CD4-positive, CD25-positive, alpha-beta regulatory T cell (primary cell): ENCODE measurements around the gene ARAP1. TPM values are rescaled to one million over a fixed set of nuclear protein-coding genes. Genes with fewer than 3 reads are reported as not detected.
A peak's percentile ranks its signal among the peaks of the same experiment; 100 is the strongest.

ENCODE experiments used
- ATAC-seq, 2 donors: fragments of 150-1000 bp; cut with Tn5 transposase; one replicate each; pipeline ENCODE4 v1.10.0; 2021; ENCODE audit warnings: low read depth in 2 of 2, moderate number of reproducible peaks in 2 of 2, moderate library complexity in 1 of 2
- DNase-seq, 3 donors: peaks; one replicate each; pipeline versions ENCODE4 v3.0.0 to v3.0.0-alpha.2; 2012 to 2022; ENCODE audit warnings: mixed read lengths in 1 of 3
- H3K27ac ChIP-seq: one replicate; pipeline ENCODE4 v1.7.0; 2013; ENCODE audit warnings: mild to moderate bottlenecking, low read length; ENCODE audit not compliant: insufficient read depth, poor library complexity, severe bottlenecking
- H3K27me3 ChIP-seq: one replicate; pipeline ENCODE4 v1.7.0; 2013; ENCODE audit warnings: low read length; ENCODE audit not compliant: control insufficient read depth, insufficient read depth
- H3K36me3 ChIP-seq: one replicate; pipeline ENCODE4 v1.7.0; 2013; ENCODE audit warnings: mild to moderate bottlenecking, low read length, moderate library complexity; ENCODE audit not compliant: control insufficient read depth, insufficient read depth
- H3K4me1 ChIP-seq: 2 replicates; pipeline ENCODE4 v1.7.0; 2013; ENCODE audit warnings: mild to moderate bottlenecking, low read length; ENCODE audit not compliant: insufficient read depth, control insufficient read depth, poor library complexity, severe bottlenecking
- H3K4me3 ChIP-seq: one replicate; pipeline ENCODE4 v1.7.0; 2013; ENCODE audit warnings: low read depth, mild to moderate bottlenecking, low read length, moderate library complexity
- H3K9me3 ChIP-seq, 2 experiments: 1 replicate in 1 of 2; 2 replicates in 1 of 2; pipeline ENCODE4 v1.7.0; 2013; ENCODE audit warnings: low read length in 2 of 2, mild to moderate bottlenecking in 1 of 2, moderate library complexity in 1 of 2; ENCODE audit not compliant: control insufficient read depth in 2 of 2
- H3K27ac Mint-ChIP-seq, 3 donors: one replicate each; pipeline ENCODE4 v1.8.0; 2020 to 2022; ENCODE audit warnings: mild to moderate bottlenecking in 3 of 3, mixed read lengths in 3 of 3, moderate library complexity in 2 of 3
- H3K27me3 Mint-ChIP-seq: one replicate; pipeline ENCODE4 v1.8.0; 2022; ENCODE audit warnings: mild to moderate bottlenecking, mixed read lengths
- H3K36me3 Mint-ChIP-seq: one replicate; pipeline ENCODE4 v1.8.0; 2020; ENCODE audit warnings: mixed read lengths
- H3K4me1 Mint-ChIP-seq, 4 donors: one replicate each; pipeline ENCODE4 v1.8.0; 2020 to 2022; ENCODE audit warnings: mixed read lengths in 4 of 4, mild to moderate bottlenecking in 1 of 4
- H3K4me3 Mint-ChIP-seq, 4 donors: one replicate each; pipeline ENCODE4 v1.8.0; 2020 to 2022; ENCODE audit warnings: mild to moderate bottlenecking in 4 of 4, mixed read lengths in 4 of 4, moderate library complexity in 3 of 4
- H3K9me3 Mint-ChIP-seq, 7 donors: one replicate each; pipeline ENCODE4 v1.8.0; 2020 to 2022; ENCODE audit warnings: mixed read lengths in 7 of 7, mild to moderate bottlenecking in 3 of 7, moderate library complexity in 2 of 7
- polyA plus RNA-seq, 4 donors: library from polyadenylated mRNA; unstranded; fragments of 300-500 nt; fragmentation: Illumina TruSeq; gene quantifications; one replicate each; pipeline ENCODE4 v1.2.3, GENCODE V29; 2021
- total RNA-seq: library from RNA; stranded (reverse); gene quantifications from one replicate; pipeline ENCODE4 v1.2.3, GENCODE V29; 2022

Gene ARAP1
- total and polyA plus RNA-seq, 5 donors from 2014 or later: 24.7 to 136 (median 31.5) TPM

GRCh38 chr11:72726266-72727220 lies 25.7 kb downstream of the ARAP1 start:
- peak overlapping the region in 2 of 3 donors; percentile 42 to 58 for H3K27ac Mint-ChIP-seq
- H3K4me3 Mint-ChIP-seq: peak overlapping the region in 1 of 4 donors; percentile 18
- no peaks in the 10 kb centered on the region for H3K9me3 ChIP-seq
- H3K4me1 ChIP-seq: peaks cover 27% of the 10 kb centered on the region
- H3K27me3 Mint-ChIP-seq: peaks cover 6% of the 10 kb centered on the region
- H3K27ac ChIP-seq: no peak overlapping the region
- H3K36me3 Mint-ChIP-seq: peaks cover 20% of the 10 kb centered on the region
- H3K36me3 ChIP-seq: peaks cover 10% of the 10 kb centered on the region
- H3K27me3 ChIP-seq: no peaks in the 10 kb centered on the region
- no peak for ATAC-seq
- H3K4me1 Mint-ChIP-seq: peaks cover 16 to 67% (median 32%) of the 10 kb centered on the region in 4 donors
- no peak for DNase-seq
- peaks cover 0 to 1% (median 0%) of the 10 kb centered on the region in 7 donors for H3K9me3 Mint-ChIP-seq
- no peak overlapping the region for H3K4me3 ChIP-seq

- peak overlapping the region; percentile 77 to 92 (median 90) for H3K27ac Mint-ChIP-seq
Measured at GRCh38 chr11:72725724-72726028, 26.5 kb downstream of the ARAP1 start.

GRCh38 chr11:72724851-72725723 lies 27.1 kb downstream of the ARAP1 start:
- peaks cover 10% of the 10 kb centered on the region for H3K36me3 Mint-ChIP-seq
- H3K4me1 ChIP-seq: peaks cover 42% of the 10 kb centered on the region
- H3K36me3 ChIP-seq: peaks cover 7% of the 10 kb centered on the region
- H3K27me3 Mint-ChIP-seq: peaks cover 6% of the 10 kb centered on the region
- peaks cover 0 to 1% (median 0%) of the 10 kb centered on the region in 7 donors for H3K9me3 Mint-ChIP-seq
- DNase-seq (peak; percentile 75 to 89 (median 83)), ATAC-seq (peak in 1 of 2 donors; percentile 24)
- peak overlapping the region; percentile 44 for H3K27ac ChIP-seq
- H3K4me1 Mint-ChIP-seq: peaks cover 11 to 74% (median 35%) of the 10 kb centered on the region in 4 donors
- no peaks in the 10 kb centered on the region for H3K9me3 ChIP-seq
- H3K27ac Mint-ChIP-seq: peak overlapping the region; percentile 77 to 92 (median 90)
- no peak overlapping the region for H3K4me3 ChIP-seq
- peak overlapping the region; percentile 47 to 77 (median 66) for H3K4me3 Mint-ChIP-seq
- H3K27me3 ChIP-seq: no peaks in the 10 kb centered on the region

More at GRCh38 chr11:72725724-72726028, 26.5 kb downstream of the ARAP1 start:
- H3K9me3 ChIP-seq: no peaks in the 10 kb centered on the region
- H3K4me3 Mint-ChIP-seq: peak overlapping the region in 1 of 4 donors; percentile 63
- no peak for ATAC-seq
- peaks cover 0 to 1% (median 0%) of the 10 kb centered on the region in 7 donors for H3K9me3 Mint-ChIP-seq
- peaks cover 12% of the 10 kb centered on the region for H3K36me3 Mint-ChIP-seq
- DNase-seq: no peak
- H3K36me3 ChIP-seq: peaks cover 7% of the 10 kb centered on the region
- H3K27me3 ChIP-seq: no peaks in the 10 kb centered on the region
- peaks cover 13 to 72% (median 32%) of the 10 kb centered on the region in 4 donors for H3K4me1 Mint-ChIP-seq
- H3K27ac ChIP-seq: no peak overlapping the region
- peaks cover 36% of the 10 kb centered on the region for H3K4me1 ChIP-seq
- no peak overlapping the region for H3K4me3 ChIP-seq
- H3K27me3 Mint-ChIP-seq: peaks cover 6% of the 10 kb centered on the region

- Histone ChIP-seq H3K36me3 (peaks cover 7% of the 10 kb centered on the region), H3K4me3 (no peak overlapping the region), H3K4me1 (peaks cover 51% of the 10 kb centered on the region), H3K27me3 (no peaks in the 10 kb centered on the region), H3K9me3 (no peaks in the 10 kb centered on the region), H3K27ac (no peak overlapping the region)
- DNase-seq (no peak), ATAC-seq (no peak)
- H3K9me3 Mint-ChIP-seq: peaks cover 0 to 1% (median 0%) of the 10 kb centered on the region in 7 donors
- H3K36me3 Mint-ChIP-seq: peaks cover 16% of the 10 kb centered on the region
- H3K27ac Mint-ChIP-seq: peak overlapping the region; percentile 17 to 92 (median 91)
- H3K4me1 Mint-ChIP-seq: peaks cover 7 to 80% (median 41%) of the 10 kb centered on the region in 4 donors
- H3K4me3 Mint-ChIP-seq: peak overlapping the region; percentile 27 to 63 (median 49)
- H3K27me3 Mint-ChIP-seq: peaks cover 6% of the 10 kb centered on the region
Measured at GRCh38 chr11:72724021-72724551, 28.1 kb downstream of the ARAP1 start.

- H3K27me3 ChIP-seq: no peaks in the 10 kb centered on the region
- Mint-ChIP-seq H3K36me3 (peaks cover 16% of the 10 kb centered on the region), H3K4me3 (peak overlapping the region in 3 of 4 donors; percentile 34 to 57 (median 41)), H3K9me3 (peaks cover 0 to 1% (median 0%) of the 10 kb centered on the region in 7 donors), H3K27me3 (peaks cover 6% of the 10 kb centered on the region), H3K4me1 (peaks cover 7 to 82% (median 43%) of the 10 kb centered on the region in 4 donors), H3K27ac (peak overlapping the region; percentile 12 to 92 (median 17))
- H3K36me3 ChIP-seq: peaks cover 10% of the 10 kb centered on the region
- peak overlapping the region; percentile 83 for H3K27ac ChIP-seq
- H3K4me1 ChIP-seq: peaks cover 57% of the 10 kb centered on the region
- no peak overlapping the region for H3K4me3 ChIP-seq
- DNase-seq: no peak
- ATAC-seq: no peak
- no peaks in the 10 kb centered on the region for H3K9me3 ChIP-seq
Measured at GRCh38 chr11:72723508-72723907, 28.7 kb downstream of the ARAP1 start.

GRCh38 chr11:72722050-72722748 lies 30.0 kb downstream of the ARAP1 start:
- Mint-ChIP-seq H3K4me1 (peaks cover 0 to 82% (median 50%) of the 10 kb centered on the region in 4 donors), H3K27me3 (peaks cover 6% of the 10 kb centered on the region), H3K36me3 (peaks cover 16% of the 10 kb centered on the region), H3K27ac (peak overlapping the region; percentile 95 to 97 (median 95)), H3K4me3 (peak overlapping the region; percentile 92 to 96 (median 94)), H3K9me3 (peaks cover 0 to 1% (median 0%) of the 10 kb centered on the region in 7 donors)
- Histone ChIP-seq H3K4me1 (peaks cover 66% of the 10 kb centered on the region), H3K4me3 (peak overlapping the region; percentile 98), H3K27me3 (no peaks in the 10 kb centered on the region), H3K27ac (peak overlapping the region; percentile 83), H3K36me3 (peaks cover 19% of the 10 kb centered on the region), H3K9me3 (no peaks in the 10 kb centered on the region)
- DNase-seq (peak; percentile 77 to 94 (median 90)), ATAC-seq (peak; percentile 84 to 88)
